Pons (tissue), 1 donor: ENCODE measurements around the gene PAN2.
"Not testable (repeated sequence)": the region's sequence is repeated elsewhere in the genome, so short reads cannot be mapped to it uniquely, and the experiment has no call there.

Experiments
- DNase-seq: peaks from one replicate; pipeline ENCODE4 v3.0.0-alpha.2; 2016; ENCODE audit warnings: low spot score

PAN2 gene, protein sequence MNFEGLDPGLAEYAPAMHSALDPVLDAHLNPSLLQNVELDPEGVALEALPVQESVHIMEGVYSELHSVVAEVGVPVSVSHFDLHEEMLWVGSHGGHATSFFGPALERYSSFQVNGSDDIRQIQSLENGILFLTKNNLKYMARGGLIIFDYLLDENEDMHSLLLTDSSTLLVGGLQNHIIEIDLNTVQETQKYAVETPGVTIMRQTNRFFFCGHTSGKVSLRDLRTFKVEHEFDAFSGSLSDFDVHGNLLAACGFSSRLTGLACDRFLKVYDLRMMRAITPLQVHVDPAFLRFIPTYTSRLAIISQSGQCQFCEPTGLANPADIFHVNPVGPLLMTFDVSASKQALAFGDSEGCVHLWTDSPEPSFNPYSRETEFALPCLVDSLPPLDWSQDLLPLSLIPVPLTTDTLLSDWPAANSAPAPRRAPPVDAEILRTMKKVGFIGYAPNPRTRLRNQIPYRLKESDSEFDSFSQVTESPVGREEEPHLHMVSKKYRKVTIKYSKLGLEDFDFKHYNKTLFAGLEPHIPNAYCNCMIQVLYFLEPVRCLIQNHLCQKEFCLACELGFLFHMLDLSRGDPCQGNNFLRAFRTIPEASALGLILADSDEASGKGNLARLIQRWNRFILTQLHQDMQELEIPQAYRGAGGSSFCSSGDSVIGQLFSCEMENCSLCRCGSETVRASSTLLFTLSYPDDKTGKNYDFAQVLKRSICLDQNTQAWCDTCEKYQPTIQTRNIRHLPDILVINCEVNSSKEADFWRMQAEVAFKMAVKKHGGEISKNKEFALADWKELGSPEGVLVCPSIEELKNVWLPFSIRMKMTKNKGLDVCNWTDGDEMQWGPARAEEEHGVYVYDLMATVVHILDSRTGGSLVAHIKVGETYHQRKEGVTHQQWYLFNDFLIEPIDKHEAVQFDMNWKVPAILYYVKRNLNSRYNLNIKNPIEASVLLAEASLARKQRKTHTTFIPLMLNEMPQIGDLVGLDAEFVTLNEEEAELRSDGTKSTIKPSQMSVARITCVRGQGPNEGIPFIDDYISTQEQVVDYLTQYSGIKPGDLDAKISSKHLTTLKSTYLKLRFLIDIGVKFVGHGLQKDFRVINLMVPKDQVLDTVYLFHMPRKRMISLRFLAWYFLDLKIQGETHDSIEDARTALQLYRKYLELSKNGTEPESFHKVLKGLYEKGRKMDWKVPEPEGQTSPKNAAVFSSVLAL

DNA sequence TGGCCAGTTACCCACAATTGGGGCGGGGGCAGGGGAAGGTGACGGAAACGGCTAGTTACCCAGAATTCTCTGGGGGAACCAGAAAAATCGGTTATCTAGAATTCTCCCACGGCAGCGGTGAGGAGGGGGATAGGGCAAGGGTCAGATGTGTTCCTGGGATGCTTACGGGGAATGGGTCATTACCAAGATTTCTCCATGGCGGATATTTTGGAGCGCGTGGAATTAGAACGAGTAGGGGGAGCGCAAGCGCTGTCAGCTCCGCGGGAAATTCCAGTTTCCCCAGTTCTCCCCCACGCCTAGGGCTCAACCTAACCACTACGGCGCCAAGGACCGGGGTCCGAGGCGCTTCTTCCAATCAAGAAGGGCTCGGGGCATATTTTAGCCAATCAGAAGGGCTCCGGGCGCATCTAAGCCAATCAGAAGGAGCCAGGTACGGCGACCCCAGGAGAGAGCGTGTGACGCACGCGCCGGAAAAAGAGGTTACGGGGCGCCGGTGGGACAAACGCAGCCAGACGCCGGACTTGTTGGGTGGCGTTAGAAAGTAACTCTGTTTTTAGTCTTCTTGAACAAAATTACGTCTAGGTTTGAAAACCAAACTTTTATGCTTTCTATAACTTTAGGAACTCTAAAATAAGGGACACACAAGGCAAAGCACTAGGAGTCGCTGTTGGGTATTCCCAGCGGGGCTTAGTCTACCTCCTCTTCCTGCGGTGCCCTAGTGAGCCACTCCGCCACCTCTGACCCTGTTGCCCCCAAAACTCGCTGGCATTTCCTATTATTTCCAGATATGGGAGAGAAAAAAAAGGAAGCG lies at the start of gene PAN2:
PAN2 (minus strand) TSS at position 322 of the 811 bp plus-strand sequence. CDS start 906 bp downstream, outside the sequence.
- DNase-seq: peak; percentile 97

DNA sequence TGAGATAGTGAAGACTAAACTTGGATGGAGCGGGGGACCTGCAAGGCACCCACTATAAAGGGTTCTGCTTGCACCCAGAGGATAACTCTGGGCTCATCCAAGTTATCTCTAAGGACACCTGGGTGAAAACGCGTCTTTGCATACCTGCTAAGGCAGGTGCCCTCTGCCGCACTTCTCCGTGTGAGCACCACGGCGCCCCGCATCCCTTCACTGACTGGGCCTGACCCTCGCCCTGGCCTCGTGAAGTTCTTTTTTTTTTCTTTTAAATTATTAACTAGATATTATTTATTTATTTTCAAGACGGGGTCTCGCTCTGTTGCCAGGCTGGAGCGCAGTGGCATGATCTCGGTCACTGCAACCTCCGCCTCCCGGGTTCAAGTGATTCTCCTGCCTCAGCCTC lies 48.8 kb upstream of the PAN2 start:
- no peak for DNase-seq

DNA sequence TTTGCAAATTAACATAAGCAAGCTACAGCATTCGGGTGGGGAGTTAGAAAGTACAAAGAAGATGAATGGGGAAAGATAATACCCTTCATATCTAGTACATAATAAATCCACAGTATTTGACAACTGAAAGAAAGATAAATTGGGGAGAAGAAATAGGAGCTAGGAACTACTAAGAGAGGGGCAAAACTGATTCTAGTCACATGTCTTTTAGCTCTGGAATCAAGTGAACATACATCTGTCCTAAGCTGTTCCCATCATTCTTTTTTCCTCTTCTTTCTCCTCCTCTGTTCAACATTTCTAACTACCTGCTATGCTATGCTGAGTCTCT lies 44.2 kb upstream of the PAN2 start:
- DNase-seq: no peak

DNA sequence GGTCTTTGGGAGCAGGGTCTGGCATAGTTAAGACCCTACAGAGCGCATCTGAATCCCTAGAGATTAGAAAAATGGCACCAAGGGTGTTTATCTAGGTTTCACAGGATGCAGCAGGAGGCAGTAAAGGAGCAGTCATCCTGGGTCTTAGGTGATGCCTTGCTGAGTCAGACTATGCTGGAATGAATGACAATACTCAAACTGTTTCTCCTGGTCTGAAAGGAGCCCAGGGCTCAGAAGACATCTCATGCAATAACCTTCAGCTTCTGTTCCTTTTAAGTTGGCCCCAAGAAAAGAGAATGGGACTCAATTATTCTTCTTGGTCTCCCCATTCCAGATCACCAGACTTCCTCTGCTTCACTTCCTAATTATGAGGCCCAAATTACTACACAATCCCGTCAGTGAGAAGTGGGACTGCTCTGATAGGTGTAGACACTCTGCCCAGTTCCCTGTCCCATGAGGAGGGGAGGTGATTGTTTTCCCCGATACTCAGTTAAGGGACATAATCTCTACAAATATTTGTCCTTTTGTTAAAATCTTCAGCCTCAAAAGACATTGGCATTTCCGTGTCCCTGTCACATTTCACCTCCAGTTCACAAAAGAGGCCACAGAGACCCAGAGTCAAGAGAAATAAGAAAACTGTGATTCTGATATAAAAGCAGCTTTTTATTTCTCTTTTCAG lies 43.6 kb upstream of the PAN2 start:
- DNase-seq: no peak

DNA sequence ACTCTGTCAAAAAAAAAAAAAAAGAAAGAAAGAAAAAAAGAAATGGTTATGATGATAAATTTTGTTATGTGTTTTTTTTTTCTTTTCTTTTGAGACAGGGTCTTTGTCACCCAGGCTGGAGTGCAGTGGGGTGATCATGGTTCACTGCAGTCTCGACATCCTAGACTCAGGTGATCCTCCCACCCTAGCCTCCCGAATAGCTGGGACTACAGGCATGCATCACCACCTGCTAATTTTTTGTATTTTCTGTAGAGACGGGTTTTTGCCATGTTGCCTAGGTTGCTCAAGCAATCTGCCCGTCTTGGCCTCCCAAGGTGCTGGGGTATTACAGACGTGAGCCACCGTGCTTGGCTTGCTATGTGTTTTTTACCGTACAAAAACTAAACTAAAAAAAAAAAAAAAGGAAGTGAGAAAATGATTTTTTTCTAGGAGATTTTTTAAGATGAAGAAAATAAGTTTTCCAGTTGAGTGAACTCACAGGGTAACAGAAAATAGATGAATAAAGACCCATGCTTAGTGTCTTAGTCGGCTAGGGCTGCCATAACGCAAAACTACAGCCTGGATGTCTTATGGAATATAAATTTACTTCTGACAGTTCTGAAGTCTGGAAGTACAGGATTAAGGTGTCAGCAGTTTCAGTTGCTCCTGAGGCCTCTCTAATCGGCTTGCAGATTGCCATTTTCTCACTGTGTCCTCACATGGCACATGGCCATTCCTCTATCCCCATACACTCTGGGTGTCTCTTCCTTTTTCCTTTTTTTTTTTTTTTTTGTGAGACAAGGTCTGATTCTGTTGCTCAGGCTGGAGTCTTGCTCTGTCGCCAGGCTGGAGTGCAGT lies 42.0 kb upstream of the PAN2 start:
- DNase-seq: no peak

DNA sequence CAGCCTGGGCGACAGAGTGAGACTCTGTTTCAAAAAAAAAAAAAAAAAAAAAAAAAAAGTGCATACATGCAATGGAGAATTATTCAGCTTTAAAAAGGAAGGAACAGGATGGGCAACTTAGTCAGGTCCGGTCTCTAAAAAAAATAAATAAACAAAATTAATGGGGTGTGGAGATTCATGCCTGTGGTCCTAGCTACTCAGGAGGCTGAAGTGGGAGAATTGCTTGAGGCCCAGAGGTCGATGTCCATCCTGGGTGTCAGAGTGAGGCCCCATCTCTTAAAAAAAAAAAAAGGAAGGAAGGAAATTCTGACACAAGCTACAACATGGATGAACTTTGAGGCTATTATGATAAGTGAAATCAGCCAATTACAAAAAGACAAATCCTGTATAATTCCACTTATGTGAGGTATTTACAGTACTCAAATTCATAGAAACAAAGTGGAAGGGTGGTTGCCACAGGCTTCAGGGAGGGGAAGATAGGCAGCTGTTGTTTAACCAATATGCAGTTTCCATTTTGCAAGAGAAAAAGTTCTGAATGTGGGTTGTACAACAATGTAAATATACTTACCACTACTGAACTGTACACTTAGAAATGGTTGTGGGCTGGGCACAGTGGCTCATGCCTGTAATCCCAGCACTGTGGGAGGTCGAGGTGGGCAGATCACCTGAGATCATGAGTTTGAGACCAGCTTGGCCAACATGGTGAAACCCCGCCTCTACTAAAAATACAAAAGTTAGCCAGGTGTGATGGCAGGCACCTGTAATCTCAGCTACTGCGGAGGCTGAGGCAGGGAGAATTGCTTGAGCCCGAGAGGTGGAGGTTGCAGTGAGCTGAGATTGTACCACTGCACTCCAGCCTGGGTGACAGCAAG lies 41.2 kb upstream of the PAN2 start:
- no peak for DNase-seq

DNA sequence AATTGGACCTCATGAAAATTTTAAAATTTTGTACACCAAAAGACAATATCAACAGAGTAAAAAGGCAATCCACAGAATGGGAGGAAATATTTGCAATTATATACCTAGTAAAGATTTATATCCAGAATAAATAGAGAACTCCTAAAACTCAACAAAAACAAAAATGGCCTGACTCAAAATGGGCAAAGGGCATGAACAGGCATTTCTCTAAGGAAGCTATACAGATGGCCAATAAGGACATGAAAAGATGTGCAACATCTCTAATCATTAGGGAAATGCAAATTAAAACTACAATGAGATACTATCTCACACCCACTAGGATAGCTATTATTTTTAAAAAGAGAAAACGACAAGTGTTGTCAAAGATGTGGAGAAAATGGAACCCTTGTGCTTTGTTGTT lies 39.7 kb upstream of the PAN2 start:
- no peak for DNase-seq

DNA sequence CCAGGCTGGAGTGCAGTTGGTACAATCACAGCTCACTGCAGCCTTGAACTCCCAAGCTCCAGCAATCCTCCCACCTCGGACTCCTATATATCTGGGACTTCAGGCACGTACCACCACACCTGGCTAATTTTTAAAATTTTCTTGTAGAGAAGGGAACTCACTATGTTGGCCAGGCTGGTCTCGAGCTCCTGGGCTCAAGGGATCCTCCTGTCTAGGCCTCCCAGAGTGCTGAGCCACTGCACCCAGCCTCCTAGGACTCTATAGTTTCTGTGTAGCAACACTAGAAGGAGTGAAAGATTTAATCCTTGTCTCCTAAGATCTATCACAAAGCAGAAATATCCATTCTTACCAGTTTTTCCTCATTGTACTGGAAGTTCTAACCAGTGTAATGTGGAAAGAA lies 33.1 kb upstream of the PAN2 start:
- DNase-seq: no peak

DNA sequence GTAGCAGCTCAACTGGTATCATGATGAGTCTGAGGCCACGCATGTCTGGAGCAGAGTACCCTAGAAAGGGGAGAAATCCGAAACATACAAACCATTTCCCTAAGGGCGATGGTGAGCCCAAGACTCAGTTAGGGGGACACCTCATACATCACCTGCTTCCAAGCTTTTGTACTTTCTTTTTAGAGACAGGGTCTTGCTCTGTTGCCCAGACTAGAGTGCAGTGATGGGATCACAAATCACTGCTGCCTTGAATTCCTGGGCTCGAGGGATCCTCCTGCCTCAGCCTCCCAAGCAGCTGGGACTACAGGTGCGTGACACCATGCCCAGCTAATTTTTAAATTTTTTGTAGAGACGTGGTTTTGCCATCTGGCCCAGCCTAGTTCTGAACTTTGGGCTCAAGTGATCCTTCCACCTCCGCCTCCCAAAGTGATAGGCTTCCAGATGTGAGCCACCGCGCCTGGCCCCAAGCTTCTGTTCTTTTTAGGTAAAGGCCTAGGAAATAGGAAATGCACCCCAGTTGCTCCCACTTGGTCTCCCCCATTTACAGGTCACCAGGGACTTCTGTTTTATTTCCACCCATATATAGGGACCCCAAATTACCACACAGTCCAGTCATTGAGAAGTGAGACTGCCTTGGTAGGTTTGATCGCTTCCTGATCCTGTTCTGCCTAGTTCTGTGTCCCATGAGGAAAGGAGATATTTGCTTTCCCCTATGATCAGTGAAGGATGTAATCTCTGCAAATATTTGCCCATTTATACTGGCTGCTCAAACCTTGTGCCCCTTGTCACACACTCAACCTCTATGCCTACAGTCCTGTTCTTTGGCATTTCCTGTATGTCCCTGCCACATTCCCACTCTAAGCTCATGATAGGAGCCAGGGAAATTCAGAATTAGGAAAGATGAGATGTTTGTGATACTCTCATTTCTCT lies 28.6 kb upstream of the PAN2 start, which contains the start of gene APOF:
APOF (minus strand) TSS at position 728 of the 930 bp plus-strand sequence; CDS start at position 616, 112 bp downstream.
- DNase-seq: no peak

DNA sequence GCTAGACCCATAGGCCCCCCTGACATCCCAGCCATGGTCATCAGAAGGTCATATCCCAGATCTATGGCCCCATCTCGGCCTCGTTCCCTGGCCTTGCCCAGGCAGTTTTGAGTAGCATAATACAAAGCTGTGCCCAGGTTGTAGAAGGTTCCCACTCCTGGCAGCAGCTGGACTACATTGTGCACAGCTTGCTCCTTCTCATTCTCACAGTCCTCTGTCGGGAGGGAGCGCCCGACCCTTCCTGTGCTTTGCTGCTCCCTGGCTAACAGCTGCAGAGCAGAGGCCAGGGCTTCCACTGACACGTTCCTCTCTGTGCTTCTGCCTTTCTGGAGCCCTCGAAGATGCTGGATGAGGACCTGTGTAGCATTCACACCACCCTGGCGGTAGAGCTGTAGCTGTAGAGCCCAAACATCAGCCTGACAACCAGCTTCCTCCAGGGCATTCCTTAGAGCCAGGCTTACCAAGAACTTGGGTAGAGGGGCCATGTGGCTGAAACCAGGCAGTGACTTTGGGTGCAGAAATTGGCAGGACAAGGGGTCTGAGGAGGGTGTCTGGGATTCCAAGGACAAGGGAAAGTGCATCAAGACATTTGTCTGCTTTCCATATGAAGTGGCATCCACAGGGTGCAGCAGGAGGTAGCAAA lies 27.8 kb upstream of the PAN2 start:
- no peak for DNase-seq

DNA sequence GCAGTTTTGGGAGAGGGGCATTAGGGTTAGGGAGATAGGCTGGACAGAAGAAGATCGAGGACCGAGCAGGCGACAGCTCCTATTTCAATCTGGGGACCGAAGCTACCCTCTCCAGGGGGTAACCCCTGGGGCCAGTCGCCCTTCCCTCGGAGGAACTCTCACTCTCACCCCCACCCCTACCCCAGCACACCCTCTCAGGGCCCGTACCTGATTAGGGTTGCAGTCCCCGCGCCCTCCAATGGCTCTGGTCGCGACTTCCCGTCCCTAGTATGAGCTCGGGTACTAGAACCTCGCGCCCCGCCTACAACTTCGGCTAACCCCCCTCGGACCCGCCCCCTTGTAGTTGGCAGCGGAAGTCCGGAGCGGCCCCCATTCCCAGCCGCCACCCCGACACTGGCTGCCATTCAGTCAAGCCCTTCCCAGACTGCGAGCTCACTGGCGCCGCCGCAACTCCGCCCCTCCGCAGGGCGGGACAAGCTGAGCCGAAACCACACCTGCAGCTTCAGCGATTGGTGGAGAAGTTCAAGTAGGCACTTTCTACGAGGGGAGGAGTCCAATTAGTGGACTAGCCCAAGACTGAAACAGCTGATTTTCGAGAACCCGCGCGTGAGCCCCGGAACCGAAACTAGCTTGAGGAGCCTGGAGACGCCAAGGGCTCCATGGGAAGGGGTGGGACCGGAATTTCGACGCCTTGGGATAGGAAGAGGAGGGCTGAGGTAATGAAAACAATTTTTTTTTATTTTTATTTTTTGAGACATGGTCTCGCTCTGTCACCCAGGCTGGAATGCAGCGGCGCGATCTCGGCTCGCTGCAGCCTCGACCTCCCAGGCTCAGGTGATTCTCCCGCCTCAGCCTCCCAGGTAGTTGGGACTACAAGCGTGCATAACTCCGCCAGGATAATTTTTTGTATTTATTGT lies 26.3 kb upstream of the PAN2 start, which contains the start of gene STAT2:
STAT2 (minus strand) TSS at position 257 of the 917 bp plus-strand sequence. CDS start 3,536 bp downstream, outside the sequence.
- peak; percentile 100 for DNase-seq

DNA sequence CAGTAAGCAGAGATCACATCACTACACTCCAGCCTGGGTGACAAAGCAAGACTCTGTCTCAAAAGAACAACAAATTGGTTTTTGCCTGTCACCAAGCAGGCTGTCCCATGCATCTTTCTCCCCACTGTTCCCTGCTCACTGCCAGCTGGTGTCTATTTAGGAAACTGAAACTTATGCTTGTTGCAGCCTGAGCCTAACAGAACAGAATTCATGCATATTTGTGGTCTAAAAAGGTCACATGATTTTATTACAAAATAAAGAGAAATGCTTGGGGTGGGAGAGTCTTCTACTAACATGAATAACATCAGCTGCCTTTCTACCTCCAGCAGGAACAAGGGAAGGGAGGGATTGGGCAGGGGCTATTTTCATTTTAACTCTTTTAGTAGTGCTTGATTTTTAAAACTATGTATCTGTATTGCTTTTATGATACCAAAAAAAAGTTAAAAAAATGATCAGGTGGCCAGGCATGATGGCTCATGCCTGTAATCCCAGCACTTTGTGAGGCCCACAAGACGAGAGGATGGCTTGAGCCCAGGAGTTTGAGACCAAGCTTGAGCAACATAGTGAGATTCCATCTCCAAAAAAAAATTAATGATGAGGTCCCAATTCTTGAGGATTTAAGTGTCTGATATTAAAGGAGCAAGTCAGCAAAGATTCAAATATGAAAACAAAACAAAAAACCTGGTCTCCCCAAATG lies 25.2 kb upstream of the PAN2 start:
- DNase-seq: peak; percentile 95

DNA sequence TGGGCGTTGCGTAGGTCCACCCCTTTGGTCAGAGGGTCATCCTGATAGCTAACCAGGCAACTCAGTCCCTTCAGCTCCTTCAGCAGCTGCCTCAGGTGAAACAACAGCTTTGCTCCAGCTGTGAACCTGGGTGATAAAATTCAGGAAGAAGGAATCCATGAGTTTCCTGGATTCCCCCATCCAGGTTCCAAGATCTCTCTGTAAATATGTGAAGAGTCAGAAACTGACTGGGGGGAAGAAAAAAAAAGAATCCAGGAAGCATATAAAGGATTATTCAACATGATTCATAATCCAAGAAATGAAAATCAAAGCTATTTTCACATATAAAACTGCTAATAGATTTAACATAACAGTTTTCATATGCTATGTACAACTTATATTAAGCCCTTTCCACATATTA lies 17.5 kb upstream of the PAN2 start:
- DNase-seq: no peak

DNA sequence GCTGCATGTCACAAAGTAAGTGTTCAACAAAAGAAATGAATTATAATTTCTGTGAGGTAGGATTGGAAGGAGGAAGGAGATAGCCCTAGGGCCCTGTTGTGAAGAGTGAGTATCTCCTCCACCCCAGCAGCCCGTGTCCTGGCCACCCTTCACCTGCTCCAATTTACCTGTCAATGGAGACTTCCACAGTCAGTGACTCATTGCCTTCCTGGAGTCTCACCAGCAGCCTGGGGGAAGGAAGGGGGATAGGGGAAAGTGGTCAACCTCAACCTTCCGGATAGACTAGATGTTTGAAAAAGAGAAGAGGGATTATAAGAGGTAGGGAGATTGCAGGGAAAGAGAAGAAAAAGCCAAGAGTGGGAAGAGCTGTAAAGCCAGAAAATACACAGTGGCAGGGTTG lies 16.9 kb upstream of the PAN2 start:
- no peak for DNase-seq

DNA sequence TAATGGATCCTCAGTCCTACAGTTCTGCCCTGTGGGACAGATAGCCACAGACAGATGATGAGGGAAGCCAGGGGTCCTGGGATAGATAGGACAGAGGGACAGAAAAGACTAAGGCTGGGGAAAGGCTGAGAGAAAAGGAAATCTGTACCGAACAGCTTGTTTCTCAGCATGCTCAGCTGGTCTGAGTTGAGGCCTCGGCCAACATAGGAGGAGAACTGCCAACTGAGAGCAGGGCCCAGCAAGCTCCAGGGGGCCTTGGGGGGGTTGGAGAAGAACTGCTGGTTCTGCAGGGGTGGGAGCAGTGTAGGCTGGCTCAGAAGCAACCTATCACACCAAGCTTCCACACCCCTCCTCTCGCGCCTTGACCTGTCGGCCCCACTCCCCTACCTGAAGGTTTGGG lies 15.0 kb upstream of the PAN2 start:
- no peak for DNase-seq

DNA sequence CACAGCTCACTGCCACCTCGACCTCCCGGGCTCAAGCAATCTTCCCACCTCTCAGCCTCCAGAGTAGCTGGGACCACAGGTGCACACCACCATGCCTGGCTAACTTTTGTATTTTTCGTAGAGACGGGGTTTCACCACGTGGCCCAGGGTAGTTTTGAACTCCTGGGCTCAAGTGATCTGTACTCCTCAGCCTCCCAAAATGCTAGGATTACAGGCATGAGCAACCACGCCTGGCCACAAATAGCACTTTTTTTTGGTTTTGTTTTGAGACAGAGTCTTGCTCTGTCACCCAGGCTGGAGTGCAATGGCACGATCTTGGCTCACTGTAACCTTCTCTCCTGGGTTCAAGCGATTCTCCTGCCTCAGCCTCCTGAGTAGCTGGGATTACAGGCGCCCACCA lies 13.5 kb upstream of the PAN2 start:
- not testable (repeated sequence) for DNase-seq
